GM12873 (cell line): ENCODE data around the gene SLAMF6.

ENCODE experiments used
- TF ChIP-seq, protein P1 (sequence below): IDR thresholded peaks from 2 replicates; pipeline ENCODE4 v1.5.1; 2012; ENCODE audit warnings: low read depth, mild to moderate bottlenecking, moderate library complexity, low read length, control low read depth; ENCODE audit not compliant: insufficient read depth; ENCODE audit errors: missing control alignments

Gene SLAMF6

DNA sequence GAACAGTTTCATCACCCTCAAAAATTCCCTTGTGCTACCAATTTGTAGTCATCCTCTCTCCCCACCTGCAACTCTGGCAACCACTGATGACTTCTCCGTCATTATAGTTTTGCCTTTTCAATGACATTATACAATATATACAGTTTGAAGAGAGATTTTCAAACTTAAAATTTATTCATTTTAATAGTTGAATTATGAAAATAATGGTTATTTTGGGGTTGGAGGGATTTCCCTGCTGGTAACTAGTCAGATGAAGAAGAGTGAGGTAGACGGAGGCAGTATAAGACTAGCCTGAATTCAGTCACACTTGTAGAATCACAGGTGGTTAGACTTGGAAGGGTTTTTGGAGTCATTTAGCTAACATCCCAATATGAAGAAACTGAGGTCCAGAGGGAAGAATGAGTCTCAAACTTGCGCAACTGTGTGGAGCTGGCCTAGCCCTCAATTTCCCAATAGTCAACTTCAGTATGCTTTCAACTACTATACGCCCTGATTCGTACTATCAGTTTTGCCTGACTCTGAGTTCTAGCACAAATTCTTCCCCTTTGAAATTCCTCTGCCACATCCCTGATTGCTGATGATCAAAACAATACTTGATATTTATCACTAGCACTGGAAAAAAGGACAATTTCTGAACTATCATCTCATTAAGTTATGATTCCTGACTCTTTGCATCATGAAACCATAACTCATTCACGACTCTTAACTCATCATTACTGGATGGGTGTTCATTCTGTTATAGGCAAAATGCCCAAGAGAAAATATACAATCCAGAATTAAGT, 68.5 kb downstream of the SLAMF6 start:
- TF ChIP-seq, protein P1, sequence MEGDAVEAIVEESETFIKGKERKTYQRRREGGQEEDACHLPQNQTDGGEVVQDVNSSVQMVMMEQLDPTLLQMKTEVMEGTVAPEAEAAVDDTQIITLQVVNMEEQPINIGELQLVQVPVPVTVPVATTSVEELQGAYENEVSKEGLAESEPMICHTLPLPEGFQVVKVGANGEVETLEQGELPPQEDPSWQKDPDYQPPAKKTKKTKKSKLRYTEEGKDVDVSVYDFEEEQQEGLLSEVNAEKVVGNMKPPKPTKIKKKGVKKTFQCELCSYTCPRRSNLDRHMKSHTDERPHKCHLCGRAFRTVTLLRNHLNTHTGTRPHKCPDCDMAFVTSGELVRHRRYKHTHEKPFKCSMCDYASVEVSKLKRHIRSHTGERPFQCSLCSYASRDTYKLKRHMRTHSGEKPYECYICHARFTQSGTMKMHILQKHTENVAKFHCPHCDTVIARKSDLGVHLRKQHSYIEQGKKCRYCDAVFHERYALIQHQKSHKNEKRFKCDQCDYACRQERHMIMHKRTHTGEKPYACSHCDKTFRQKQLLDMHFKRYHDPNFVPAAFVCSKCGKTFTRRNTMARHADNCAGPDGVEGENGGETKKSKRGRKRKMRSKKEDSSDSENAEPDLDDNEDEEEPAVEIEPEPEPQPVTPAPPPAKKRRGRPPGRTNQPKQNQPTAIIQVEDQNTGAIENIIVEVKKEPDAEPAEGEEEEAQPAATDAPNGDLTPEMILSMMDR, result no peak

GRCh38 chr1:160453443-160453842, 69.6 kb downstream of the SLAMF6 start:
- TF ChIP-seq, protein P1, result no peak

- TF ChIP-seq, protein P1, result no peak
Measured at GRCh38 chr1:160451859-160452232, 71.2 kb downstream of the SLAMF6 start.

GRCh38 chr1:160451119-160451858, 71.8 kb downstream of the SLAMF6 start:
- TF ChIP-seq, protein P1, result no peak

DNA sequence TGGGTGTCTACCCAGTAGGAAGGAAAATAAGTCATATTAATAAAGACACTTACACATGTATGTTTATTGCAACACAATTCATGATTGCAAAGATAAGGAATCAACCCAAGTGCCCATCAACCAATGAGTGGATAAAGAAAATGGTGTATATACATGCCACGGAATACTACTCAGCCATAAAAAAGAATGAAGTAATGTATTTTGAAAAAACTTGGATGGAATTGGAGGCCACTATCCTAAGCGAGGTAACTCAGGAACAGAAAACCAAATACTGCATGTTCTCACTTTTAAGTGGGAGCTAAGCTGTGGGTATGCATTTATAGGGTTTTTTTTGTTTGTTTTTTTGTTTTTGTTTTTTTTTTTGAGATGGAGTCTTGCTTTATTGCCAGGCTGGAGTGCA, 73.6 kb downstream of the SLAMF6 start:
- TF ChIP-seq, protein P1, result no peak

- TF ChIP-seq, protein P1, result no peak
Measured at GRCh38 chr1:160446945-160447600, 76.0 kb downstream of the SLAMF6 start.

GRCh38 chr1:160439718-160440117, 83.3 kb downstream of the SLAMF6 start:
- TF ChIP-seq, protein P1, result no peak
